OCI-LY1 (cell line): ENCODE data around the gene PAM.

Experiments
- CTCF ChIP-seq: fragments of 200-600 bp; sonication (generic), shearing (Covaris generic); IDR thresholded peaks from 2 replicates; pipeline ENCODE4 v1.5.1; 2017; ENCODE audit warnings: mild to moderate bottlenecking, antibody characterized with exemption, low read length, moderate library complexity, mixed read lengths
- EZH2 ChIP-seq: fragments of 200-600 bp; sonication (generic), shearing (Covaris generic); IDR thresholded peaks from 2 replicates; pipeline ENCODE4 v1.8.0; 2017; ENCODE audit warnings: borderline replicate concordance, mixed run types, mild to moderate bottlenecking, antibody characterized with exemption, low read length, moderate library complexity, mixed read lengths

- no peak for TF ChIP-seq CTCF
- TF ChIP-seq EZH2 = no peak
These were observed 27.2 kb downstream of the PAM start for GRCh38 chr5:102782217-102782872.
